ENCODE data around the gene ZNF593. TPM values are rescaled to one million over a fixed set of nuclear protein-coding genes. Genes with fewer than 3 reads are reported as not detected.

The ZNF593 gene
- total and polyA plus RNA-seq, 2 donors: 6.8 to 60.4 TPM

DNA sequence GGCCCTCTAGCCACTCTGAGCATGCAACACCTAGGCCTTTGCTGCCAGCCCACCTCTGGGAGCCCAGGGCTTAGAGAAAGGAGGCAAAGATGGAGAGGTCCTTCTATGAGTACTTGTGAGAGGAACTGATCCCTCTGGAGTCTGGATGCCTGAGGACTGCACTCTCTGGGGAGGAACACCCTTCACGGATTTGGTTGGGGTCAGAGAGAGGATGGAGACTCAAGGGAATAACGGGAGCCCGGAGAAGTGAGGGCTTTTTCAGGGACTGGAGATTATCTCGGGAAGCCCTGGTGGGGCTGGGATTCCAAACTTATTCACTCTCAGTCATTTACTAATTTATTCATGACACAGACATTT is 532 bp upstream of the ZNF593 start:
- H3K4me1 ChIP-seq (ENCODE audit: insufficient read depth): no peaks in the 10 kb centered on the region
- 47% methylated on average over 4 of the region's 4 CpGs for WGBS
- no peak overlapping the region for H3K4me3 ChIP-seq (ENCODE audit: low read depth, low read length)
- DNase-seq (ENCODE audit: extremely low spot score): no peak
- H3K36me3 ChIP-seq (ENCODE audit: insufficient read depth): no peaks in the 10 kb centered on the region
- H3K27ac ChIP-seq (ENCODE audit: low read depth): no peak overlapping the region

DNA sequence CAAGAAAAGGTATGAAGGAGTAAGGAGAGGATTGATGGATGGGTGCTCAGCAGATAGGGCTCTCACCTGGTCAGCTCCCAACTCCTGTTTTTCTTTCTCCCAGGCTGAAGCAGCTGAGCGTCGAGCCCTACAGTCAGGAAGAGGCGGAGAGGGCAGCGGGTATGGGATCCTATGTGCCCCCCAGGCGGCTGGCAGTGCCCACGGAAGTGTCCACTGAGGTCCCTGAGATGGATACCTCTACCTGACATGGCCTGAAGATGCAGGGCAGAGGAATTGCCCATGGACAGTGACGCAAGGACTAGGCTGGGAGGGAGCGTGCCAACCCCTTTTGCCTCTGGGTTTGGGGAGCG is 739 bp downstream of the ZNF593 start:
- WGBS: 77% methylated on average over 9 of the region's 9 CpGs
- no peak for DNase-seq (ENCODE audit: extremely low spot score)
- H3K27ac ChIP-seq (ENCODE audit: low read depth): no peak overlapping the region
- no peaks in the 10 kb centered on the region for H3K36me3 ChIP-seq (ENCODE audit: insufficient read depth)
- H3K4me3 ChIP-seq (ENCODE audit: low read depth, low read length): peak overlapping the region; percentile 58
- no peaks in the 10 kb centered on the region for H3K4me1 ChIP-seq (ENCODE audit: insufficient read depth)

DNA sequence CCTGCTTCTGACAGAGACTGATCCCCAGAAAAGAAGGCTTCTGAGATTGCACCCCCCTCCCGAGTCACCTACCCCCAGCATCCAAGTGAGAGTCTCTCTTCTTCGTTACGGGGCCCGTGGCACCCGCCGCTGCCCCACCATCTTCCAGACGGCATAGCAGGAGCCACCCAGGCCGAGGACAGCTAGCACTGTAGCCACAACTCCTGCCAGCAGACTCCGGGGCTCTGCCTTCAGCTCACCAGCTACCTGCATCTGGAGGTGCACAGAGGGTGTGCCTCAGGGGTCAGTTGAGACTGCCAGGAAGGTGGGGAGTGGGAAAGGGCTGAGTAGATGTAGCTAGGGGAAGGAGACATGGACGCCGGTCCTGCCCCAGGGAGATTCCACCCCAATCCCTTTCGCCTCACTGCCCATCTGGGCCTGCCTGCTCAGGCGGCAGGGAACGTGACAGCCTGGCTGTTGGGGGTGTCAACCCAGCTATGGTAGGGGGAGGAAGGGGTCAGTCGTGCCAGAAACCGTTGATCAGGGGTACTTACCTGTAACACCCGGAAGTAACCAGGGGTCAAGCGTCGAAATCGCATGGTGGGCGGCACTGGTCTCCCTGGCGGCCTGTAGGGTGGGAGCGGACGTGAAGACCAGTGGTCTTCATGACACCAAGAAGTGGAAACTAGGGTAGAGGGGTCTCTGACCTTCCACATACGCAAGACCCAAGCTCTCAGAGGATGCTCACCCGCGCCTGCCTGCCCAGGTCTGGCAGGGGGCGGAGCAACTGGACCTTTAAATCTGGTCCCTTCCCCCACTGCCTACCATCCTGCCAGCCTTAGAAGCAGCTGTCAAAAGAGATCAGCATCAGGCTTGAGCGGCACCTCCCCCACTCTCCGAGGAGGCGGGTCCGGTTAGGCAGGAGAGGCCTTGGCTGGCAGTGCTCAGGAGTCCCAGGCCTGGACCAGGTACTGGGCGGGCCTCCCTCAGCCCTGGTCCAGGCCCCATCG is 1.7 kb downstream of the ZNF593 start, which contains the start of gene ZNF593OS:
TSS of gene ZNF593OS (minus strand) at position 749 of the 989 bp plus-strand sequence. CDS start at position 578, 171 bp downstream.
- 93% methylated on average over 34 of the region's 34 CpGs for WGBS
- Histone ChIP-seq H3K4me1 (ENCODE audit: insufficient read depth) (no peaks in the 10 kb centered on the region), H3K27ac (ENCODE audit: low read depth) (no peak within 1 kb of the TSS), H3K4me3 (ENCODE audit: low read depth, low read length) (no peak within 1 kb of the TSS), H3K36me3 (ENCODE audit: insufficient read depth) (no peaks in the 10 kb centered on the region)
- DNase-seq (ENCODE audit: extremely low spot score): no peak

DNA sequence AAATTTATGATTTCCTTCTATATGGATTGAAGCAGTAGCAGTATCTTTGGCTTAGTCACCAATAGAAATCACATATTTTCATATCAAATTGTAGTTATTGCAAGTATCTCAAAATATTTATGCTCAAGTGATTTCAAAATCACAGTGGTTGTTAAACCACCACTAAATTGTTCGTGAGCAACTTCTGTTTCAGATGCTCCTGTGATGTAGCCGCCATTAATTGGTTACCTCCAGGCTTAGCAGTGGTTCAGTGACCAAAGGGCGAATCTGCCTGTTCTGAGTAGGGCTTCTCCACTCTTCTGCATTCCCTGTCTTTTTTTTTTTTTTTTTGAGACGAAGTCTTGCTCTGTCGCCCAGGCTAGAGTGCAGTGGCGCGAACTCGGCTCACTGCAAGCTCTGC is 5.6 kb downstream of the ZNF593 start:
- Histone ChIP-seq H3K4me3 (ENCODE audit: low read depth, low read length) (no peak overlapping the region), H3K36me3 (ENCODE audit: insufficient read depth) (no peaks in the 10 kb centered on the region), H3K27ac (ENCODE audit: low read depth) (no peak overlapping the region), H3K4me1 (ENCODE audit: insufficient read depth) (no peaks in the 10 kb centered on the region)
- DNase-seq (ENCODE audit: extremely low spot score): no peak
- WGBS: 91% methylated on average over 8 of the region's 8 CpGs

DNA sequence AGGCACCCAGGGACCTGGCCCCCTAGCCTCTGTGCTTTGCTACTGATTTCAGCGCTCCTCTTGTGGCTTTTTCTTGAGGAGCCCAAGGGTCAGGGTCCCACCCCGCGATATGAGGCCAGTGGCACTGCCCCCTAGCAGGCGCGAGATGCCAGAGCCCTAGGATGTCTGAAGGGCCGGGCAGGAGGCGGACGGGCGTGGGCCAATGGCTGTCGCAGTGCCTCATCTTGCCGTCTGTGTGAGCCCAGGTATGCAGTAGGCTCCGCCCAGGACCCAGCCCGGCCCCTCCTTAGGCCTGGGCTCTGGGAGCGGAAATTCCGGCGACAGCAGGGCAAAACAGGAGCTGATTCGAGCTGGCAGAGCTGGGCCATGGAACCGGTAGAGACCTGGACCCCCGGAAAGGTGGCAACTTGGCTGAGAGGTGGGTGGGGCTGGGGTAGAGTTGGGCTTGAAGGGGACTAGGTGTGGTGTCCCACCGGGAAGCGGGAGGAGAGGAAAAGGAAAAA is 7.5 kb downstream of the ZNF593 start, which contains the start of gene CNKSR1:
TSS of gene CNKSR1 (plus strand) at position 310 of the 503 bp plus-strand sequence. CDS start at position 367, 57 bp downstream.
- H3K27ac ChIP-seq (ENCODE audit: low read depth): peak within 1 kb of the TSS; percentile 59
- H3K4me3 ChIP-seq (ENCODE audit: low read depth, low read length): no peak within 1 kb of the TSS
- no peaks in the 10 kb centered on the region for H3K4me1 ChIP-seq (ENCODE audit: insufficient read depth)
- DNase-seq (ENCODE audit: extremely low spot score): peak; percentile 20
- 36% methylated on average over 21 of the region's 21 CpGs for WGBS
- no peaks in the 10 kb centered on the region for H3K36me3 ChIP-seq (ENCODE audit: insufficient read depth)

DNA sequence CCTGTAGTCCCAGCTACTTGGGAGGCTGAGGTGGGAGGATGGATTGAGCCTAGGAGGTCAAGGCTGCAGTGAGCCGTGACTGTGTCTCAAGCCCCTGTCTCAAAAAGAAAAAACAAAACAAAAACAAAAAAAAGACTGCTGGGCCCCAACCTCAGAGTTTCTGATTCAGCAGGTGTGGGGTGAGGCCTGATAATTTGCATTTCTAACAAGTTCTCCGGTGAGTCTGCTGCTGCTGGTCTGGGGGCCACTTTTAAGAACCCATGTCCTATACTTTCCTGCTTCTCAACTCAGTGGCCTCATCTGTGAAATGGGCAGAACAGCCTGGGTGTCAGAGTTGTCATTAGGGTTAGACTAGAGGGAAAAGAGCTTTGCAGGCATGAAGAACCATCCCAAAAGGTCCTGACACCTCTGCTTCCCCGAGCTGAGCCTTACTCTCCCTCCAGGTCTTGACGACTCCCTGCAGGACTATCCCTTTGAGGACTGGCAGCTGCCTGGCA is 10.3 kb downstream of the ZNF593 start:
- no peaks in the 10 kb centered on the region for H3K36me3 ChIP-seq (ENCODE audit: insufficient read depth)
- H3K27ac ChIP-seq (ENCODE audit: low read depth): no peak overlapping the region
- H3K4me3 ChIP-seq (ENCODE audit: low read depth, low read length): no peak overlapping the region
- WGBS: 73% methylated on average over 4 of the region's 4 CpGs
- no peak for DNase-seq (ENCODE audit: extremely low spot score)
- H3K4me1 ChIP-seq (ENCODE audit: insufficient read depth): no peaks in the 10 kb centered on the region

DNA sequence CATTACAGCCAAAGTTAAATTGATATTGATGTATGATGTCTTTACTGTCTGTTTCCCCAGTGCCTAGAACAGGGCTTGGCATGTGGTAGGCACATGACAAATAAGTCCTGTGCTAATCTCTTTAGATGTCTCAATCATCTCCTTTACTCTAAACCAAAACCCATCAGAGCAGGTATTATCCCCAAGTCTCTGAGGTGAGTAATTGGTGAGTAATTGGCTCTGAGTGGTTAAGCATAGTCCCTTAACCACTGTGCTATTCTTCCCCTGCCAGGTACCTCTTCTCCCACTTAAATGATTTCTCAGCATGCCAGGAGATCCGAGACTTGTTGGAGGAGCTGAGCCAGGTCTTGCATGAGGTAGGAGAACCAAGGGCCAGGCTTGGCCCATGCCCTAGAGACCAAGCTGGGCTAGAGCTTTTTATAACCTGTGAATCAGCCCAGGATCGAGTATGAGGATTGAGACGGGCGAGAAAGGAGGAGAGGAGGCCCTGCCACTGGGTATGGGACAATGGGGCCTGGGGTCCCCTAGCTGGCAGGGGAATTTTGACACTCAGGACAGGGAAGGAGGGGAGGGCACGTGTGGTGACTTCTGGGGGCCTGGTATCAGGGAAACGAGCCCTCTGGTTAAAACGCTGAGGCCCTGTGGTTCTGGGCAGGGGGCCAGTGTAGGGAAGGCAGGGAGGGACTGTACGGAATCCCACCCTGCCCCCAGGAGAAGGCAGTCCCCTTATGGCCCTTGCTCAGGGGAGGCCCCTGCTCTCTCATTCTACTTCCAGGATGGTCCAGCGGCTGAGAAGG is 12.1 kb downstream of the ZNF593 start:
- 63% methylated on average over 9 of the region's 9 CpGs for WGBS
- no peak overlapping the region for H3K4me3 ChIP-seq (ENCODE audit: low read depth, low read length)
- no peak overlapping the region for H3K27ac ChIP-seq (ENCODE audit: low read depth)
- DNase-seq (ENCODE audit: extremely low spot score): no peak
- H3K36me3 ChIP-seq (ENCODE audit: insufficient read depth): no peaks in the 10 kb centered on the region
- no peaks in the 10 kb centered on the region for H3K4me1 ChIP-seq (ENCODE audit: insufficient read depth)

DNA sequence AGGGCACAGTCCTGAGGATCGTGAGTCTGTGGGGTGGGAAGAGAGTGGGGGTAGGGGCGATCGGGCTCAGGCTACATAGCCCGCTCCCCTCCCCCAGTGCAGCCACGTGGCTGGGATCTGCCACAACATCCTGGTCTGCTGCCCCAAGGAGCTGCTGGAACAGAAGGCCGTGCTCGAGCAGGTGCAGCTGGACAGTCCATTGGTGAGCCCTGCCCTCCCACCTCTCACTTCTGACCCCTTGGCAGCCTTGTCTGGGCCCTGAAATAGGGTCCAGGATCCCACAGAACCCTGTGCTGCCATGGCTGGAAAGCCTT is 12.6 kb downstream of the ZNF593 start:
- H3K4me3 ChIP-seq (ENCODE audit: low read depth, low read length): no peak overlapping the region
- no peaks in the 10 kb centered on the region for H3K36me3 ChIP-seq (ENCODE audit: insufficient read depth)
- no peak for DNase-seq (ENCODE audit: extremely low spot score)
- H3K27ac ChIP-seq (ENCODE audit: low read depth): no peak overlapping the region
- 71% methylated on average over 7 of the region's 7 CpGs for WGBS
- no peaks in the 10 kb centered on the region for H3K4me1 ChIP-seq (ENCODE audit: insufficient read depth)

DNA sequence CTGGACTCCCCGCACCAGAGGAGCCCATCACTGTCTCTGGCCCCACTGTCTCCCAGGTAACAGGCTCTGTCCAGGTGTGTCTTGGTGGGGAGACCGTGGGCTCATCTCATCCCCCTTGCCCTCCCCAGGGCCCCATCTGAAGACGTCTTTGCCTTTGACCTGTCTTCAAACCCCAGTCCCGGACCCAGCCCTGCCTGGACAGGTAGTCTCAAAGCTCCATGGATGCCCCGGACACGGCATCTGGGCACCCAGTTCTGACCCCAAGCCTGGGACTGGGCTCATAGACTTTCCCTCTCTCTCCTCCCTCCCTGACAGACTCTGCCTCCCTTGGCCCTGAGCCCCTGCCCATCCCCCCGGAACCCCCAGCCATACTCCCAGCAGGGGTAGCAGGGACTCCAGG is 14.4 kb downstream of the ZNF593 start:
- no peaks in the 10 kb centered on the region for H3K4me1 ChIP-seq (ENCODE audit: insufficient read depth)
- no peak overlapping the region for H3K4me3 ChIP-seq (ENCODE audit: low read depth, low read length)
- no peak overlapping the region for H3K27ac ChIP-seq (ENCODE audit: low read depth)
- 89% methylated on average over 7 of the region's 7 CpGs for WGBS
- H3K36me3 ChIP-seq (ENCODE audit: insufficient read depth): no peaks in the 10 kb centered on the region
- DNase-seq (ENCODE audit: extremely low spot score): no peak

DNA sequence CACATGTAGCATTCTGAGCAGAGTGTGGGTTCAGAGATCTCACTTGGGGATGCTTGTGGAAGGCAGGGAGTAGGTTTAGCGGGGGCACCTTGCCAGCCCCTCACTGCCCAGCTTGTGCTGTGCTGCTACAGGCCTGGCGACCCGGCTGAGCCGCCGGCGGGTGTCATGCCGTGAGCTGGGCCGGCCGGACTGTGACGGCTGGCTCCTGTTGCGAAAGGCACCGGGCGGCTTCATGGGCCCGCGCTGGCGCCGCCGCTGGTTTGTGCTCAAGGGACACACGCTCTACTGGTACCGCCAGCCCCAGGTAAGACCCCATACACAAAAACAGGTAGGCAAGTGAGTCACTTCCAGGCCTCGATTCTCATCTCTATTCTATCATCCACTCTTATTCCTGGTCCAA is 15.2 kb downstream of the ZNF593 start:
- H3K36me3 ChIP-seq (ENCODE audit: insufficient read depth): no peaks in the 10 kb centered on the region
- no peak overlapping the region for H3K4me3 ChIP-seq (ENCODE audit: low read depth, low read length)
- H3K27ac ChIP-seq (ENCODE audit: low read depth): no peak overlapping the region
- no peaks in the 10 kb centered on the region for H3K4me1 ChIP-seq (ENCODE audit: insufficient read depth)
- WGBS: 95% methylated on average over 21 of the region's 21 CpGs
- DNase-seq (ENCODE audit: extremely low spot score): no peak

DNA sequence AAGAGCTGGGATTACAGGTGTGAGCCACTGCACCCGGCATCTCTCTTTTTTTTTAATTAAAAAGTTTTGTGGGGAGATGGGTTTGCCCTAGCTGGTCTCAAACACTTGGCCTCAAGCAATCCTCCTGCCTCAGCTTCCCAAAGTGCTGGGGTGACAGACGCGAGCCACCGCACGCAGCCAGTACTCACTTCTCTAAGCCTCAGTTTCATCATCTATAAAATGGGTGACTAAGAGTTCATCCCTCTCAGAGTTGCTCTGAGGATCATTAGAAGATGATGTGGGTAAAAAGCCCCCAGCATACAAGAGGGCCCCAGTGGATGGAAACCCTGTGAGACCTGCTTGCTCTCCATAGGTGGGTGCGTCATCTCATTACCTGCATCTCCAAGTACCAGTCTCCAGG is 18.2 kb downstream of the ZNF593 start:
- Histone ChIP-seq H3K27ac (ENCODE audit: low read depth) (no peak overlapping the region), H3K4me3 (ENCODE audit: low read depth, low read length) (no peak overlapping the region), H3K4me1 (ENCODE audit: insufficient read depth) (no peaks in the 10 kb centered on the region), H3K36me3 (ENCODE audit: insufficient read depth) (no peaks in the 10 kb centered on the region)
- no peak for DNase-seq (ENCODE audit: extremely low spot score)
- 97% methylated on average over 6 of the region's 6 CpGs for WGBS

DNA sequence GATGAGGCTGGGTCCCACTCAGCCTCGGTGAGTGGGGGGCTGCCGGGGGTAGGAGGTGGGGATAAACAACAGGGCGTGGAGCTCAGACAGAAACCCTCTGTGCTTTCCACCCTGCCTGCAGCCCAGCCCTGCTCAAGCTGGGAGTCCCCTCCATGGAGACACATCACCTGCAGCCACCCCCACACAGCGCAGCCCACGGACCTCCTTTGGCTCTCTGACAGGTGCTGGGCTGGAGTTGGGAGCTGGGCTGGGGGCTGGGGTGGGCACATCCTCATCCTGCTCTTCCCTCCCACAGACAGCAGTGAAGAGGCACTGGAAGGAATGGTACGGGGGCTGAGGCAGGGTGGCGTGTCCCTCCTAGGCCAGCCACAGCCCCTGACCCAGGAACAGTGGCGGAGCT is 18.8 kb downstream of the ZNF593 start:
- H3K4me1 ChIP-seq (ENCODE audit: insufficient read depth): no peaks in the 10 kb centered on the region
- H3K4me3 ChIP-seq (ENCODE audit: low read depth, low read length): no peak overlapping the region
- H3K27ac ChIP-seq (ENCODE audit: low read depth): no peak overlapping the region
- WGBS: 94% methylated on average over 8 of the region's 8 CpGs
- no peaks in the 10 kb centered on the region for H3K36me3 ChIP-seq (ENCODE audit: insufficient read depth)
- DNase-seq (ENCODE audit: extremely low spot score): no peak

DNA sequence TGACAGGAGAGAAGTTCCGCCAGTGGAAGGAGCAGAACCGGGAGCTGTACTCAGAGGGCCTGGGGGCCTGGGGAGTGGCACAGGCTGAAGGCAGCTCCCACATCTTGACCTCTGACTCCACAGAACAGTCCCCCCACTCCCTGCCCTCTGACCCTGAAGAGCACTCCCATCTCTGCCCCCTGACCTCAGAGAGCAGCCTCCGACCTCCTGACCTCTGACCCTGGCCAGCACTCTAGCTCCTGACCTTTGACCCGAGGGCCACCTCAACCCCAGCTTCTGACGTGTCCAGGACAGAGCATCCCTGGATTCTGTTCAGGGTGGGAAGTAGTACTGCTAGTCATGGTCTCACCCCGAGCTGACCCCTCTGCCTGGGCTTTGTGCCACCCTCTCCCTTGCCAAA is 19.6 kb downstream of the ZNF593 start:
- H3K27ac ChIP-seq (ENCODE audit: low read depth): no peak overlapping the region
- DNase-seq (ENCODE audit: extremely low spot score): no peak
- 77% methylated on average over 6 of the region's 6 CpGs for WGBS
- H3K36me3 ChIP-seq (ENCODE audit: insufficient read depth): no peaks in the 10 kb centered on the region
- H3K4me1 ChIP-seq (ENCODE audit: insufficient read depth): no peaks in the 10 kb centered on the region
- no peak overlapping the region for H3K4me3 ChIP-seq (ENCODE audit: low read depth, low read length)

Data from urinary bladder (tissue), 4 donors.